Inflammatory macrophage treated with lipopolysaccharide for 4 hours (primary cell): ENCODE results near the gene F11.
"Not testable (repeated sequence)": the region's sequence is repeated elsewhere in the genome, so short reads cannot be mapped to it uniquely, and the experiment has no call there.

Experiments used
- DNase-seq: peaks from one replicate; pipeline ENCODE4 v3.0.0-alpha.2; 2020

F11 gene

GRCh38 chr4:186304216-186304615, 38.2 kb downstream of the F11 start:
- DNase-seq, result no peak

DNA sequence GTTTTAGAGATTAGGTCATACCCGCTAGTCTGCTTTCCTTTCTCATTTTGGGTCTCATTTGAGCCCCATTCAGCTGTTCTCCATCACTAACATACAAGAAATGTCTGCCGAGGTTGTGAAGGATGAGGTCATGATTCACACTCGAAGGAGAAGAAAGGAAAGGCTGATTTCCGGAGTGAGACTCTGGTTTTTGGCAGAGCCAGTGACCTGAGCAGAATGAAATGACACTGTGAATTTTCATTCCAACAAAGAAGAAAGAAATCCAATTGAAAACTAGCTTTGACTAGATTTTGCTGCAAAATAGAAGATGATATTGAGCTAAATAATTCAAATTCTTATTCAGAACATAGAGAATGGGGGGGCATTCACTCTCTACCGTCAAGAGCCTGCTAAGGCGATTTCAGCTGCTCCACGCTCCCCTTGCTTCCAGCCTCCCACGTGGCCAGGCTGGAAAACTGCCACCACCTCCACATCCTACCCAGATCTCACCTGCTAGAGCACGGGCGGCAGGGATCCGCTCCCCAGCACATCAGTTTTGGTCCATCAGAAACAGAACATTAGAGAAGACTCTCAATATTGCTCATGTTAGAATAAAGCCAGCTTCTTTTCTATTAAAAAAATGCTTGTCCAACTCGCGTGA, 39.0 kb downstream of the F11 start:
- DNase-seq, result no peak

DNA sequence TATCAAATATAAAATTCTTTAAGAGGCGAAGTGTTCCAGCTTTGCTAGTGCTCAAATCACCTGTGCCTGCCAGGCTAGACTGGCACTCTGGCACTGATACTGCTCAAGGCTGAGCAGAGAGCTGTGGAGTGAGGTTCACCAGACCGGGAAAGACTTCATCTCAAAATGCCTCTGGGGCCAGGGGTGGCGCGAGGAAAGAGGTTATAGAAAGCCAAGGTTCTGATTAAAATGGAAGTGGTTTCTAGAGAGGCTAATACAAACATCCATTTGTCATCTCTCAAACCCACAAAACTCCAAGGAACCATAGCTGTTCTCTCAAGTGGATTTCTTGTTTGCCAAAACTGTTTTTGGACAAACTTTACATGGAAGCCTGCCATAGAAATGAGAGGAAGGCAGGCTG, 41.5 kb downstream of the F11 start:
- no peak for DNase-seq

DNA sequence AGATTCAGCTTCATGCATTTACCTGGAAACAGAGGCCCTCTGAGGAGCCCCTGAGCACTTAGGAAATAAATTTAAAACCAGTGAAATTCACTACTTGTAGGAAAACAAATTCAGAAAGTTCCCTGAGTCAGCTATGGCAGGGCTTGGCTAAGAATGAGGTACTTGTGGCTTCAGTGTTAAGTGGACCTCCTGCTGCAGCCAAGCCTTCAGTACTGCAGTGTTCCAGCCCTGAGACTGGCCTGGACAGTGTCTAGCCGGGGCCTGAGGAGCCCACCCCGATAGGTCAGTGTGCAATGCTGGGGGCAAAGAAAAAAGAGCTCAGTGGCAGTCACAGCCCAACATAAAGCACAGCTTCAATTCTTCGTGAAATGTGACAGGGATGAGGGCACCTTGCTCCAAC, 41.9 kb downstream of the F11 start:
- no peak for DNase-seq

GRCh38 chr4:186318481-186318880, 52.5 kb downstream of the F11 start:
- no peak for DNase-seq

- not testable (repeated sequence) for DNase-seq
These were observed 58.7 kb downstream of the F11 start for GRCh38 chr4:186324660-186325059.

DNA sequence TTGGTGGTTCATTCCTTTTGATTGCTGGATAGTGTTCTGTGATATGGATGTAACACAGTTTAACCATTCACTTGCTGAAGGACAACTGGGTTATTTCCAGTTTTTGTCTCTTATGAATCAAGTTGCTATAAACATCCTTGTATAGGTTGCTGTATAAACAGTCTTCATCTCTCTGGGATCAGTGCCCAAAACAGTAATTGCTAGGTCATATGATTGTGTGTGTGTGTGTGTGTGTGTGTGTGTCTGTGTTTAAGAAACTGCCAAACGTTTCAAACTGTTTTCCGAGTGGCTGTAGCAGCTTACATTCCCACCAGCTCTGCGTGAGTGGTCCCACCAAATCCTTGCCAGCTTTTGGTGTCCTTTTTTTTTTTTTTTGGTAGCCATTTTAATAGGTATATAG, 60.4 kb downstream of the F11 start:
- no peak for DNase-seq

GRCh38 chr4:186329372-186329771, 63.4 kb downstream of the F11 start:
- DNase-seq, result no peak

- DNase-seq, result no peak
These were observed 64.4 kb downstream of the F11 start for GRCh38 chr4:186330368-186330767.

DNA sequence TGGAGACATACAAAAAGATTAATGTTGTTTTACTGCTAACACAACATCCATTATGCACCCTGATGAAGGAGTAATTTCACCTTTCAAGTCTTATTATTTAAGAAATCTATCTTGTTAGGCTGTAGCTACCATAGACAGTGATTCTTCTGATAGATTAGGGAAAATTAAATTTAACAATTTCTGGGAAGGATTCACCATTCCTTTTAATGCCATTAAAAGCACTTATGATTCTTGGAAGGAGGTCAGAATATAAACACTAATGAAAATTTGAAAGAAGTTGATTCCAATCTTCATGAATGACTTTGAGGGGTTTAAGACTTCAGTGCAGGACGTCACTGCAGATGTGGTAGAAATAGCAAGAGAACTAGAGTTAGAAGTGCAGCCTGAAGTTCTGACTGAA, 69.8 kb downstream of the F11 start:
- DNase-seq, result no peak
